ENCODE data around the gene AP4E1.
"Not testable (repeated sequence)": the region's sequence is repeated elsewhere in the genome, so short reads cannot be mapped to it uniquely, and the experiment has no call there.

AP4E1 gene

GRCh38 chr15:51030649-51031316 is 122.3 kb downstream of the AP4E1 start:
- peak; percentile 83 for DNase-seq

GRCh38 chr15:51037474-51037873 is 129.0 kb downstream of the AP4E1 start:
- DNase-seq: not testable (repeated sequence)

GRCh38 chr15:51038162-51038973 is 129.9 kb downstream of the AP4E1 start:
- DNase-seq: no peak

- DNase-seq: no peak
These were observed 130.5 kb downstream of the AP4E1 start for GRCh38 chr15:51038974-51039319.

GRCh38 chr15:51044037-51044727 is 135.7 kb downstream of the AP4E1 start:
- no peak for DNase-seq

GRCh38 chr15:51046016-51046415 is 137.5 kb downstream of the AP4E1 start:
- no peak for DNase-seq

- DNase-seq: peak; percentile 17
These were observed 138.4 kb downstream of the AP4E1 start for GRCh38 chr15:51046799-51047449.

- no peak for DNase-seq
These were observed 139.8 kb downstream of the AP4E1 start for GRCh38 chr15:51048308-51048707.

GRCh38 chr15:51049081-51049480 is 140.6 kb downstream of the AP4E1 start:
- DNase-seq: no peak

- no peak for DNase-seq
These were observed 143.3 kb downstream of the AP4E1 start for GRCh38 chr15:51051776-51052175.

GRCh38 chr15:51053571-51053970 is 145.1 kb downstream of the AP4E1 start:
- no peak for DNase-seq

GRCh38 chr15:51054535-51054934 is 146.1 kb downstream of the AP4E1 start:
- DNase-seq: no peak
